M059J (cell line): ENCODE results near the gene P2RX3. TPM values are rescaled to one million over a fixed set of nuclear protein-coding genes. Genes with fewer than 3 reads are reported as not detected.

ENCODE experiments used
- DNase-seq: peaks from one replicate; pipeline ENCODE4 v3.0.0-alpha.2; 2012; ENCODE audit warnings: low read depth
- total RNA-seq: library from RNA; depleted of rRNA; stranded (reverse); fragments of >200 nt; shearing (Covaris generic); gene quantifications from 2 replicates; pipeline ENCODE4 v1.2.3, GENCODE V29; 2014

P2RX3 gene
- total RNA-seq, 1 experiment from 2014 or later = not detected

DNA sequence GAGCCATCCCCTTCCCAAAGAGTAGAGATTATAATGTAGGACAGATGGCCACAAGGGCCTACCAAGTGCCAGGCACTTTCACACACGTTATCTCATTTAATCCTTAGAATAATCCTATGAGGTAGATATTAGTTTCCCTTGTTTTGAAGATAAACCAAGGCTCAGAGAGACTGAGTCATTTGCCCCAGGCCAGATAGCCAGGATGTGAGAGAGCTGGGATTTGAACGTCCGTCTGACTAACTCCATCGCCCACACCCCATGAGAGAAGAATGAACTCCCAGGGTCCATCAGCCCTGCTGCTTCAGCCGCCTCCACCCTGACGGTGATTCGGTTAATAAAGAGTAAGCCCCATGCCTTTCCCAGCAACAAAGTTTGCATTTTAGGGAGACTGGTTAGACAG is 32.1 kb downstream of the P2RX3 start:
- DNase-seq = peak; percentile 94

DNA sequence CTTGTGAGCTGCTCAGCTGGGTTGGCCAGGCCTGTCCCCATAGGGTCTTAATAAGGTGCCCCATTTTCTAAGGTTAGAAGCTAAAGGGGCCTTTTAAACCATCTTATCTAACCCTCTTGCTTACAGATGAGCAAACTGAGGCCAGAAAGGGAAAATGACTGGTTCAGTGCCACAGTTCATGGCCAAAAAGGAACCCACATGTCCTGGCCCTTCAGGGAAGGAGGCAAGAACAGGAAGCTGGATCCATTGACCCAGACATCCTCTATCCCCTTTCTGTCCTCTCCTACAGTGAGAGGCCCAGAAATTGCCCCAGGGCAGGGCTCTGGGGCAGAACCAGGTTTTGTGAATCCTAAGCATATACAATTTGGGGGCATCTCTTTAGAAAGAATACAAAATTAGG is 32.8 kb downstream of the P2RX3 start:
- peak; percentile 24 for DNase-seq

DNA sequence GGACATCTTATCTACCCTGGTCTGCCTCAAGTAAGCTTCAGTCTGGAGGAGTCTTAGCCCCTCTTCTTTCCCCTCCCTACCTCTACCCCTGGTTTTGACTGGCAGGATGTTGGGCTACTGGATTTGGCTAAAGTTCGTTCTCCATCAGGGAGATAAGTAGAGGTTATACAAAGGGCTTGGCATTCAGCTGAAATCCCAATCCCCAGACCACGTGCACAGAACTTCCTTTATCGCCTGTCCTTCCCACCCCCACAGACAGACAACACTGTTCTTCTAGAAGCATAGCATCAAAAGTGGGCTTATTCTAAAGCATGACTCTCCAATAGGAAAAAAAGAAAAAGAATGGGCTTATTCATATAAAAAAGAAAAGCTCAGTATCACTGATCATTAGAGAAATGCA is 35.0 kb downstream of the P2RX3 start:
- no peak for DNase-seq

DNA sequence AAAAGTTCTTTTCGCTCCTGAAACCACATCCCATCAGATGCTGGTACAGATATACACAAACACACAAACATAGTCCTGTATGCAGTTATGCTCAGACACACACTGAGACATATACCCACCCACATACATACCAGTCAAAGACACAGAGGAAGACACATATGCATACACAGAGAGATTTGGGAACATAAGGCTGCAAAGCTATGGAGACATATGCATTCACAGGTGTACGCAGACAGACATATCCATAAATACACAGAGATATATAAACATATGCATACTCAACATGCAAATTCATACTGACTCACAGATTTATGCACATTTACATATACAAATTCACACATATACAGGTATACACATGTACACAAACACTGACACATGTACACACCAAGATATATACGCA is 36.8 kb downstream of the P2RX3 start:
- no peak for DNase-seq

DNA sequence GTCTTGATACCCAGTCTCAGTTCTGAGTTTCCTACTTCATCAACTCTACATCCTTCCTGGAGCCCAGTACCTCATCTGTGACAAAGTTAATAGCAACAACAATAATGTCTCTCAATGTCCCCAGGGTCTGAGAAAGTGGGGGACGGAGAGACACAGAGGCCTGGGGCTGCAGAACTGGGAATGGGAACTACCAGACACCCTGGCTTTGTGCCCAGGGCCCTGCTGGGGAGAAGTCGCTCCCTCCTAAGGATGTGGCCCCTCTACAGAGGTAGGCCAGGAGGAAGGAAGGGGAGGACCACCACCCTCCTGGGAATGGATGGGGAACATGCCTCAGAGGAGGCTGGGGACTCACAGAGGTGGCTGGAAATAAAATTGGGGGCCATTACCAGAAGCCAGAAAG is 37.3 kb downstream of the P2RX3 start:
- no peak for DNase-seq

DNA sequence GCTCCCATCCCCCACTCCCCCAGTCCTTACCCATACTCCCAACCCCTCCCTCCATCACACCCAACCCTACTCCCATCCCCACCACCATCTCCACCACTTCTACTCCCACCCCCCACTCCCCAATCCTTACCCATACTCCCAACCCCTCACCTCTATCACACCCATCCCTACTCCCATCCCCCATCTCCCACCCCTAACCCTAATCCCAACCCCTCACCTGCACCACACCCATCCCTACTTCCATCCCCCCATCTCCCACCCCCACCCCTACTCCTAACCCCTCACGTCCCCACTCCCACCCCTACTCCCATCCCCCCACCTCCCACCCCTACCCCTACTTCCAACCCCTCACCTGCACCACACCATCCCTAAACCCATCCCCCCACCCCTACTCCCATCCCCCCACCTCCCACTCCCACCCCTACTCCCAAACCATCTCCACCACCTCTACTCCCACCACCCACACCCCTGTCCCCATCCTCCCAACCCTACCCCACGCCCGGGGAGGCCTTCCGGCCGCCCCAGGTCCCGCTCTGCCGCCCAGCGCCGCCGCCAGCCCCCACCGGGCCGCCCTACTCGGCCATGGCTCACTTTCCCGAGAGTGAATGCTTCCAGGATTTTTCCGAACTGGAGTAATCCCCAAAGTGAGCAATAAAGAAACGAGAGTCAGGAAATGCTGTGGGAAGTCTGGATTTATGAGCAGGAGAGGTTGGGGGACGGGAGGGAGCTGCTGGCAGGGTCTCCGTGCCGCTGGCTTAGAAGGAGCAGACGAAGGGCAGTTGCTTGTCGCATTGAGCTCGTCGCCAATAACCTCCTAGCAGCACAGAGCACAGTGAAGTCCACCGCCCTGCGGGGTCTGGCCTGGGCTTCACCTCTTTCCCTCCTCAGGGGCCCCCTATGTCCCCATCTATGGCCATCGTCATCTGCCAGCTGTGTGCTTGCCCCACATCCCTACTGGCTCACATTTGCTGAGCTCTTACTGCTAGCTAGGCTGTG is 38.2 kb downstream of the P2RX3 start:
- DNase-seq = no peak

DNA sequence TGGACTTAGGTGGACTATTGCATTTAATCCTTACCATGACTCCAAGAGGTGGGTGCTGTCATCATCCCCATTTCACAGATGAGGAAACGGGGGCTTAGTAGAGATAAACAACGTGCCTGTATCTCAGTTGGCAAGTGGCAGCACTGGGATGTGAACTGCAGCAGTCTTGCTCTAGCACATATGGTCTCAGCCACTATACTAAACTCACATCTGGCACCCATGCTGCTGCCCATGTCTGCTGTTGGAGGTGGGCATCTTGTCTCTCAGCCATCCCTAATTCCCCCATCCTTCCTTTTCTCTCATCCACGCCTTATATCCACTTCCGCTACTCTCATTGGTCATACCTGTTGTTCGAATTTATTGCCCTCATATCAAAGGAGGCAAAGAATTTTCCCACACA is 39.0 kb downstream of the P2RX3 start:
- no peak for DNase-seq

DNA sequence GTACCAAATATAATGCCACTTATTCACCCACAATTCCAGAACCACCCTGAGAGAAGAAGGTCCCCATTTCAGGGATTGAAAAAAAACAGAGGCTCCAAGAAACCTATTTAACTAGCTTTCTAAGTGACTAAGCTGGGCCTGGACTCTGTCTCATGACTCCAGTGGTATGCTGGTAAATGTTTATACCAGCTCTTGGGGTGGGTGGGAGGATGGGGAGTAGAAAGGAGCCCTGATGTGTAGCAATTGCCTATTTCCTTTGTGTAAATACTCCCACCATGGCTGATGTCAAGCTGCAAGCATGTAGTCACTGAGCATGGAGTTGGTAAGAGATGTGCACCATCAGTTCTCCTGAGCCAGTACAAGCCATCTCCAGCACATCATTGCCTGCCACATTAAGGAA is 40.0 kb downstream of the P2RX3 start:
- no peak for DNase-seq

DNA sequence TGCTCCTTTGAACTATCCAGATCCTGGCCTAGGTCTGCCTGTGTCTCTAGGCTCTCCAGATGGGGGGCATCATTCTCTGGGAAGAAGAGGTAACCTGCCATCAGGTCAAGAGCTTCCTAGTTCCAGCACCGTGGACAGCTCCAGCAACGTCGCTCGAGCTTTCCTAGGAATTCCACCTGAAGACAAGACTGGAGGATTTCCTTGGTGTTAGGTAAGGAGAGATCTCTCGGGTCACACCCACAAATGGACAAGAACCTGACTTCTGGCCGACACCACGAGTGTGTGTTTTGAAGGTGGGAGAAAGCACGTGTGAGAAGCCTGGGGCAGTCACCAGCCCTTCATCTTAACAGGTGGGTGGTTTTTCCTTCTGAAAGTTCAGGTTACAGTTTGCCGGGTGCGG is 41.6 kb downstream of the P2RX3 start:
- peak; percentile 32 for DNase-seq

DNA sequence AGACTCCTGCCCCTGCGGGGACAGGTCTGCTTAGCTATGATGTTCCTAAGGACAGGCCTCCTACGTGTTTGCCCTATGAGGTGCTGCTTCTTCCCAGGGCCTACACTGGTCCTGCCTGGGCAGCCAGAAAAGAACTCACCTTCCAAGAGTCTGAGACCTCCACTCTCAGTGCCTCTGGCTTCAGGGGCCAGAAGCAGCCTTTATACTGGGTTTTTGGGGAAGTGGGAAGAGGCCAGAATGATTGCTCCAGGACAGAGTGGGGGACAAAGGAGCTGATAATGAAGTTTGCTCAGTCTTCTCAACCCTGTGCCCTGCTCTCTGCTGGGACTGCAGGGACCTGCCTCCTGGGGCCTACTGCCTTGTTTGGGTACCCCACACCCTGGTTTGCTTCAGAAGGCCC is 42.8 kb downstream of the P2RX3 start, which contains the start of gene PRG3:
Gene PRG3, minus strand, starts transcription at position 176 of the 400 bp plus-strand sequence. CDS start 442 bp downstream, outside the sequence.
- DNase-seq = no peak

DNA sequence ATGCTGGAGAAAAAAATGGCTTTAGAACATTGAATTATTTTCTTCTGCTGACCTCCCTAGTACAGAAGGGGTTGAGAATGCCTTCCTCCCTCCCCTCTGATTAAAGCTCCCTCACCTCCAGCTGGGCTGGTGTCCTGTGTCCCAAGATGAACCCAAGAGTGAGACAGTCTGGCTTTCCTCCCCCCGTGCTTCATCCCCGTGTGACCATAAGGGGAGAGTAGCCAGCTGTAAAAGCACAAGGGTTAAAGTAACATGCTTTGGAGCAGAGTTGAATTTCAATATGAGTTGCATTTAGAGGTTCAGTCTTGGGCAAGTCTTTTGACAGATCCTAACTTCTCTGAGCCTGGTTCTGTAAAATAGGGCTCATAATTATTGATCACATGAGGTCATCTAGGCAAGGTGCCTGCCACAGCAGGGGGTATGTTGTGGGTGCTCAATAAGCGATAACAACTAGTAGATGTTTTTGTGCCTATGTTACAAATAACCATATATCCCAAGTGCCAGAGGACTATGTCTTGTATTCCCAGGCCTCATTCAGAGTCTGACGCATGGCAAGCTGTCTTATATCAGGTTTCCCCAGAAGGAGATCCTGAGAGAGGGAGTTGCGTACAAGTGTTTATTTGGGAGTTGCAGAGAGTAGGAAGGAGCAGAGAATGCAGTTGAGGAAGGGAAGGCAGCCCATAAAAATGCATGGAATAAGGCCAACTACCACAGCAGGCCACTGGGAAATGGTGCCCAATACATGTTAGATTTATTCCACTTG is 48.2 kb downstream of the P2RX3 start:
- DNase-seq = no peak

DNA sequence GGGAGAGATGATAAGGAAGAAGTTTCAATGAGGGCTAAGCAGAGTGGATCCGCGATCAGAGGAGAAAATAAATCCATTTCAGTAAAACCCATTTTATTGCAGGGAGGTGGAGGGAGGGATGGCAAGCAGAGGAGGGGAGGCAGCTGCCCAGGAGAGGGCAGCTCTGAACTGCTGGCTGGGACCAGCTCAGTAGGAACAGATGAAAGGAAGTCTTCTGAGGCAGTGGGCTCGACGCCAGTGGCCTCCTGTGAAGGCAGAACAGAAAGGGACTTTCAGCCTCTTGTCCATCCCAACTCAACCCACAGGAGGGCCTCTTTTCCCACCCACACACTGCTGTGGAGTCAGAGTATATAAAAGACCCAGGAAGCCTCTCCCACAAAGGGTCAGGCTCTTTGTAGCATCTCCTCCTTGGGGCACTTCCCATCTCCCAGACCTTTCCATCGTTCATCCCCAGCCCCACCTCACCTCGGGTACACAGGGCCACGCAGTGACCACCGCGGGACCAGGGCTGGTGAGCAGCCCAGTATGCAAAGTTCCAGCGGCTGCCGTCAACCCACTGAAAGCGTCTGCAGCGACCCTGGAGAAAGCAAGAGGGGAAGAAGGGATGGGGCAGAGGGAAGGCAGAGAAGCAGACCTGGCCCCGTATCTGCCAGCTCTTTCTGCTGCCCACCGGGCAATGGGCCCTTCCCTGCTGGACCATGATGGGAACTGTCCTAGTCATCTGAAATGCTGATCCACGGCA is 49.3 kb downstream of the P2RX3 start:
- DNase-seq = peak; percentile 23

DNA sequence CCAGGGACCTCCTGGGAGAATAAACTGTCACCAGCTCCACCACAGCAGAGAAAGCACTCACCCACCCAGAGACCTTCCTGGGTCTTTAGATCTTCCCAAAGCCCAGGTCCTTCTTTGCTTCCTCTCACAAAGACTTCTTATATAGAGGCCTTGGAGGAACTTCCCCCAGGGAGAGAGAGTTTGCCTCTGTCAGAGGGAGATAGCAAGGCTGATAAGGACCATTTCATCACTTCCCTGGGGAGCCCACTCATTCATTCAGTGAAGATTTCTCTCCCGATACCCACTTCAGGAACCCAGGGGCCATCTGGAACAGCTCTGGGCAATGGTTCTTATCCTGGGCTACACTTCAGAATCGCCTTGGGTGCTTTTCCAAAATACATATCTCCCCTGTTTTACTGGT is 52.4 kb downstream of the P2RX3 start, which contains the start of gene PRG2:
Gene PRG2, minus strand, starts transcription at position 116 of the 400 bp plus-strand sequence. CDS start 706 bp downstream, outside the sequence.
- no peak for DNase-seq

DNA sequence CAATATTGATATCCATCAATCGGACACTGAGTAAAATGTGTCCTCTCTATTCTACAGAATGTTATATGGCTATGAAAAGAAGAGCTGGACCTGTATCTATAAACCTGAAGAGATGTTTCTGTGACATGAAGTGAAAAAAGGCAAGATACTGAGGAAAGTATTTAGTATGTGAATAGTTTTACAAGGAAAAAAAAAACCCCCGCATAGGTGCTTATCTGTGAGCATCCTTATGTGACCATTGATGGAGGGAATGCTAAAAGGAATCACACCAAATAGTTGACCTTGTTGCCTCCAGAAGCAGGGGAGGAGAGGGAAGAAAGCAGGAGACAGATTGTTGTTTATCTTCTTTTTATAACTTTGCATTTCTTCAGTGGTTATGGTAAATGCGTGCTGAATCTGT is 53.0 kb downstream of the P2RX3 start:
- DNase-seq = no peak

DNA sequence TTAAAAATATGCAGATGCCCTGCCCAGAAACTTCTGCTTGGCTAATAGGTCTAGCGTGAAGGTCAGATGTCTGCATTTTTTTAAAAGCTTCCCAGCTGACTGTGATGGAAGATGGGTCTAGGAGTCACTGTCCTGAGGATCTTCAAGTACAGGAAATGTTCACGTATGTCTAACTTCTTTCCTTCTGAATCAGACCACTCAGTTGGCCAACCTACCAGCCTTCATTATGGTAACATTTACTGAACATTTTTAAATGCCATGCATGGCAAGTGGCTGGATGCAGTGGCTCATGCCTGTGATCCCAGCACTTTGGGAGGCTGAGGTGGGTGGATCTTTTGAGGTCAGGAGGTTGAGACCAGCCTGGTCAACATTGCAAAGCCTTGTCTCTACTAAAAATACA is 53.4 kb downstream of the P2RX3 start:
- no peak for DNase-seq

DNA sequence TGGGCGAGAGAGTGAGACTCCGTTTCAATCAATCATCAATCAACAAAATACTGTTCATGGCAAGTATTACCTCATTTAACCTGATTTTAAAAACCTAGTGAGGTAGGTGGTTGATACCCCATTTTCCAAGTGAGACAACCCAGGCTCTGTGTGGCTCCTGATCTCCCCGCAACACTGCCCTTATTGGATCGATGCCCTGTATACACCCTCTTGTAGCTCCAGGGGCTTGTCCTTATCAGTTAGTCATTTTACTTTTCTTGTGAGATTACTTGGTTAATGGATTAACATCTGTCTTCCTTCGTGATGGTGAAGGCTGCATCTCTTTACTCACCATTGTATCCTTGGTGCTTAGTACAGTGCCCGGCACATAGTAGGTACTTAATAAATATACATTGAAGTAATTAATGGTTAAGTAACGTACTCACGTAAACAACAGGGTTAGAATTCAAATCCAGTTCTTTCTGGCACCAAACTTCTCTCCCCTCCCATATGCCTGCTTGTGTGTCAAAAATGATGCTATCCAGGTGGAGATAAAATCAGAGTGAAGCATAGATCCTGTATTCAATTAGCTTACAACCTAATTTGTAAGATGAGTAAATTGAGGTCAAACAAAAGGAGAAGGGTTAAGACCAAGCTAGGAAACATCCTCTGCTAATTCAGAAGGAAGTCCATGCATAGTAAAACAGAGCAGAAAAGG is 54.1 kb downstream of the P2RX3 start:
- DNase-seq = no peak

DNA sequence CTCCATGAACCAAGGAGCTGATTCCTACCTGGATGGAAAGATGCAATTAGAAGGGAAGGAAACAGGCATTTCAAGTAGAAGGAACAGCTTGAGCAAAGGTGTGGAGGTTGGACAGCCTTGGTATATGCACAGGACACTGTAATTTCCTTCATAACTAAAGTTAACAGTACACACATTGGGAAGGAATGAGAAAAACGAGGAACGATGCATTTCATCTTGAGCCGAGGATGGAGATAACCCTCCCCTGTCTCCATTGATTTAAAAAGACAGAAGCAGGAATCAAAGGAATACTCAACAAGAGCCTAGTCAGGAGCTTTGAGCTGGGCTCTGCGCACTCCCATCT is 54.6 kb downstream of the P2RX3 start:
- no peak for DNase-seq

DNA sequence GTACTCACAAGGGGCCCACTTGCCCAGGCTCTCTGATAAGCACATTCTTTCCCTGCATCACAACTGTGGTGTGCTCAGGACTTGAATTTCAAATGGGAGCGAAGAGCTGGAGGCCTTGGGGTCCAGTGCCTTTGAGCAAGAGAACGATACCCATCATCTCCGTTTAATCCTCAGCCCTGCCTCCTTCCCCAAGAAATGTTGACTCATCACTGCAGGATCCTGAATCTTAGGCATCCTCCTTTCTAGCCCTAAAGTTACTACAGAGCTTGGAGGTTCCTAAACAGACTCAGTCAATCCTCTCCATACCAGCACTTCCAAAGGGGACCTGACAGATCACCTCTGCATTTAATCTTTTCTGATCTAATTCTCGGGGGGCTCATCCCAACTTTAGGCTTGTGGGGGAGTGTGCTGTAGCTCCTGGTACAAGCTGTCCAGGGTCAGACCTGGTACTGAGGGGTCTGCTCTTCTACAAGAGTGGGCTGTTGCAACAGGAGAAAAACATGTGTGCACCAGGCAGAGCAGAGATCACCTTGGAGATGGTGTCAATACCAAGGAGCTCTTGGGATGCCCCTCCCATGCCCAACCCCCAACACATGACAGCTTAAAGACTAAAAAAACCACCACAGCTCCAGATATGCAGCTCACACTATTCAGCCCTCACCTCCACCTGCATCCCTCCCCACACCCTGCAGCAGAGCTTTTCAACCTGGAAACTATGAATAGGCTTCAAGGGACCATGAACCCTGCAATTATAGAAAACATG is 56.2 kb downstream of the P2RX3 start:
- DNase-seq = no peak

DNA sequence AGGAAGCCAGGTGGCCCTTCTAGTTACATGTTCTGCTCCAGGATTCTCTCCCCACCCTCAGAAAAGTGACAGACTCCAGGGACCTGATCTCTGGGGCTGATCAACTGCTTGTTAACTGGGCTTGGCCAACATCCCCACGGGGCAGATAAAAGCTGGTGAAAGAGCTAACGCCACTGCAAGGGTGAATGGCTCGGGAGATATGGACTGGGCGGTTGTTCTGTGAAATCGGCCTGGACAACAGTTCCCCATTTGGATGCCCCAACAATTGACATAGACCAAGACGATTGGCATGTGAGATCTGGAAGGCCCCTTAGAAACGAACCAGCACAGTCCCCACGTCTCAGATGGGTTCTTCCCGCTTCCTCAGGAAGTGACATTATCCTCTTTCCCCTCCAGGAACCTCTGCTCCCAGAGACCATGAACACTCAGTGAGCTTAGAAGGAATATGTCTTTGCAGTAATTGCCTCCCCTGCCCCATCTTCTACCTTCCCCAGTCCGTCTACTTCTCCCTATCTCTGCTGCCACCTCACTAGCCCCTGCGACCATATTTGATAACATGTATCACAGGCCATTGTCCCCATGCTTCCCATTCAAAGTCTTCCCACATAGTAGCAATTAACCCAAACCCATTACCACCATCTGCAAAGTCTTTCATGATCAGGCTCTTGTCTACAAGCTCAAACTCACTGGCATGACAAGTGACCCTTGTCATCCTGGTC is 57.9 kb downstream of the P2RX3 start:
- no peak for DNase-seq

DNA sequence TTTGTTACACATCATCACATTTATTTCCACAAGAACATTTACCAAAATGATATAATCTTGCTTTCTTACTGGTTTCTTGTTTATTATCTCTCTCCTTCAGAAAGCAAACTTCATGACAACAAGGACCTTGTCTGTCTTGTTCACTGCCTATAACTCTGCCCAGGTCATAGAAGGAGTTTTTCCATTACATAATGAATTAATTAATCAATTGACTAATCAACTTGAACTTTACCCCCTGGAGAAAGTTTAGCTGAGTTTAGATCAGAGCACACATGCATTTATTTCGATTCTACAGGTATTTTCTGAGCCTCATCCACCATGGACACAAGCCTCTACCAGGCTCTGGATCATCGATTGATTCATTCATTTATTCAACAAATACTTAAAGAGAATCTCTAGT is 58.6 kb downstream of the P2RX3 start:
- no peak for DNase-seq
